ENCODE results near the gene CCNK. TPM values are rescaled to one million over a fixed set of nuclear protein-coding genes. Genes with fewer than 3 reads are reported as not detected.
A peak's percentile ranks its signal among the peaks of the same experiment; 100 is the strongest.

The CCNK gene
- total and polyA plus RNA-seq, 2 of the 13 experiments (the other 11 are each of a cell fraction or from before 2014, with no cell fraction given), result 4.9 to 9.7 TPM

DNA sequence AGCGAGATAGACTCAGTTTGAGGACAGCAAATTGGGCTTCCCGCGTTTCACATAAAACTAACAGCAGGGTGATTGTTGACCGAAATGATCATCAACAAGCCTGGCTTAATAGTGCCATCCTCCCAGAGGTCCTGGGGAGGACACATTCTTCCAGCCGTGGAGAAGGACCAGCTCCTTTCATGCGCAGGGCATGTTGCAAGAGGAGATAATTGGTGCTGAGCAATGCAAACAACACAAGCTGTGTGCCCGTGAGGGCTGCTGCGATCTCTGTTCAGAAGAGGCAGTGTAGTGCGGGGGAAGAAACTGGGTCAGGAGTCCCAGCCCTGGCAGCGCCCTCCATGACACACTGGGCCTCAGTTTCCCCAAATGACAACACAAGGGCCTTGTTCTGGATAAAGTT, 68.5 kb downstream of the CCNK start (continued):
- TF ChIP-seq IRX3 (CRISPR knock-in tag; IDR thresholded peaks at IDR 0.05; ENCODE audit: borderline replicate concordance, low read depth) (no peak), ATF7-NPFF (CRISPR knock-in tag; IDR thresholded peaks at IDR 0.05; ENCODE audit: low read depth) (no peak), ZNF562 (CRISPR knock-in tag; IDR thresholded peaks at IDR 0.05; ENCODE audit: borderline replicate concordance) (no peak), ZFAT (CRISPR knock-in tag; conservative IDR thresholded peaks at IDR 0.05) (no peak), SPEN (CRISPR knock-in tag; IDR thresholded peaks at IDR 0.05; ENCODE audit: low read depth) (0 out of 2 replicates have a peak, but pooled peaks have one; percentile 21), ZNF24 (IDR thresholded peaks at IDR 0.05) (no peak), FOXO1 (CRISPR knock-in tag; IDR thresholded peaks at IDR 0.05) (peak; percentile 65), MIER2 (CRISPR knock-in tag; IDR thresholded peaks at IDR 0.05) (no peak), XRCC5 (optimal IDR thresholded peaks at IDR 0.05; ENCODE audit: low read length) (peak; percentile 51), TCF7 (IDR thresholded peaks at IDR 0.05; ENCODE audit: low read depth) (0 out of 2 replicates have a peak, but pooled peaks have one; percentile 24), ZNF224 (CRISPR knock-in tag; IDR thresholded peaks at IDR 0.05) (no peak), RARG (CRISPR knock-in tag; IDR thresholded peaks at IDR 0.05; ENCODE audit: low read depth) (no peak), ZFP82 (CRISPR knock-in tag; IDR thresholded peaks at IDR 0.05; ENCODE audit: borderline replicate concordance) (no peak), HNRNPLL (IDR thresholded peaks at IDR 0.05; ENCODE audit: low read depth, low read length, poor library complexity, severe bottlenecking) (no peak), RORA (CRISPR knock-in tag; IDR thresholded peaks at IDR 0.05) (no peak), ZSCAN31 (CRISPR knock-in tag; IDR thresholded peaks at IDR 0.05; ENCODE audit: low read depth) (no peak), RXRA (CRISPR knock-in tag; IDR thresholded peaks at IDR 0.05) (peak; percentile 51; the same call in 1 of the 2 replicates), ZNF101 (CRISPR knock-in tag; IDR thresholded peaks at IDR 0.05; ENCODE audit: borderline replicate concordance, low read depth) (no peak), ZBTB7B (CRISPR knock-in tag; IDR thresholded peaks at IDR 0.05) (no peak), ASH2L (IDR thresholded peaks at IDR 0.05; ENCODE audit: insufficient read length, low read depth, low read length) (no peak), ISX (CRISPR knock-in tag; conservative IDR thresholded peaks at IDR 0.05) (no peak), KAT8 (CRISPR knock-in tag; IDR thresholded peaks at IDR 0.05) (no peak)
- TF ChIP-seq, protein P1, sequence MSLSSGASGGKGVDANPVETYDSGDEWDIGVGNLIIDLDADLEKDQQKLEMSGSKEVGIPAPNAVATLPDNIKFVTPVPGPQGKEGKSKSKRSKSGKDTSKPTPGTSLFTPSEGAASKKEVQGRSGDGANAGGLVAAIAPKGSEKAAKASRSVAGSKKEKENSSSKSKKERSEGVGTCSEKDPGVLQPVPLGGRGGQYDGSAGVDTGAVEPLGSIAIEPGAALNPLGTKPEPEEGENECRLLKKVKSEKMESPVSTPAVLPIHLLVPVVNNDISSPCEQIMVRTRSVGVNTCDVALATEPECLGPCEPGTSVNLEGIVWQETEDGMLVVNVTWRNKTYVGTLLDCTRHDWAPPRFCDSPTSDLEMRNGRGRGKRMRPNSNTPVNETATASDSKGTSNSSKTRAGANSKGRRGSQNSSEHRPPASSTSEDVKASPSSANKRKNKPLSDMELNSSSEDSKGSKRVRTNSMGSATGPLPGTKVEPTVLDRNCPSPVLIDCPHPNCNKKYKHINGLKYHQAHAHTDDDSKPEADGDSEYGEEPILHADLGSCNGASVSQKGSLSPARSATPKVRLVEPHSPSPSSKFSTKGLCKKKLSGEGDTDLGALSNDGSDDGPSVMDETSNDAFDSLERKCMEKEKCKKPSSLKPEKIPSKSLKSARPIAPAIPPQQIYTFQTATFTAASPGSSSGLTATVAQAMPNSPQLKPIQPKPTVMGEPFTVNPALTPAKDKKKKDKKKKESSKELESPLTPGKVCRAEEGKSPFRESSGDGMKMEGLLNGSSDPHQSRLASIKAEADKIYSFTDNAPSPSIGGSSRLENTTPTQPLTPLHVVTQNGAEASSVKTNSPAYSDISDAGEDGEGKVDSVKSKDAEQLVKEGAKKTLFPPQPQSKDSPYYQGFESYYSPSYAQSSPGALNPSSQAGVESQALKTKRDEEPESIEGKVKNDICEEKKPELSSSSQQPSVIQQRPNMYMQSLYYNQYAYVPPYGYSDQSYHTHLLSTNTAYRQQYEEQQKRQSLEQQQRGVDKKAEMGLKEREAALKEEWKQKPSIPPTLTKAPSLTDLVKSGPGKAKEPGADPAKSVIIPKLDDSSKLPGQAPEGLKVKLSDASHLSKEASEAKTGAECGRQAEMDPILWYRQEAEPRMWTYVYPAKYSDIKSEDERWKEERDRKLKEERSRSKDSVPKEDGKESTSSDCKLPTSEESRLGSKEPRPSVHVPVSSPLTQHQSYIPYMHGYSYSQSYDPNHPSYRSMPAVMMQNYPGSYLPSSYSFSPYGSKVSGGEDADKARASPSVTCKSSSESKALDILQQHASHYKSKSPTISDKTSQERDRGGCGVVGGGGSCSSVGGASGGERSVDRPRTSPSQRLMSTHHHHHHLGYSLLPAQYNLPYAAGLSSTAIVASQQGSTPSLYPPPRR (CRISPR knock-in tag; IDR thresholded peaks at IDR 0.05; ENCODE audit: borderline replicate concordance), result peak; percentile 37; the same call in 1 of the 2 replicates
- TF ChIP-seq, protein P2, sequence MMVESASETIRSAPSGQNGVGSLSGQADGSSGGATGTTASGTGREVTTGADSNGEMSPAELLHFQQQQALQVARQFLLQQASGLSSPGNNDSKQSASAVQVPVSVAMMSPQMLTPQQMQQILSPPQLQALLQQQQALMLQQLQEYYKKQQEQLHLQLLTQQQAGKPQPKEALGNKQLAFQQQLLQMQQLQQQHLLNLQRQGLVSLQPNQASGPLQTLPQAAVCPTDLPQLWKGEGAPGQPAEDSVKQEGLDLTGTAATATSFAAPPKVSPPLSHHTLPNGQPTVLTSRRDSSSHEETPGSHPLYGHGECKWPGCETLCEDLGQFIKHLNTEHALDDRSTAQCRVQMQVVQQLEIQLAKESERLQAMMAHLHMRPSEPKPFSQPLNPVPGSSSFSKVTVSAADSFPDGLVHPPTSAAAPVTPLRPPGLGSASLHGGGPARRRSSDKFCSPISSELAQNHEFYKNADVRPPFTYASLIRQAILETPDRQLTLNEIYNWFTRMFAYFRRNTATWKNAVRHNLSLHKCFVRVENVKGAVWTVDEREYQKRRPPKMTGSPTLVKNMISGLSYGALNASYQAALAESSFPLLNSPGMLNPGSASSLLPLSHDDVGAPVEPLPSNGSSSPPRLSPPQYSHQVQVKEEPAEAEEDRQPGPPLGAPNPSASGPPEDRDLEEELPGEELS (CRISPR knock-in tag; IDR thresholded peaks at IDR 0.05), result peak; percentile 24; the same call in 1 of the 2 replicates
- TF ChIP-seq, protein P3, sequence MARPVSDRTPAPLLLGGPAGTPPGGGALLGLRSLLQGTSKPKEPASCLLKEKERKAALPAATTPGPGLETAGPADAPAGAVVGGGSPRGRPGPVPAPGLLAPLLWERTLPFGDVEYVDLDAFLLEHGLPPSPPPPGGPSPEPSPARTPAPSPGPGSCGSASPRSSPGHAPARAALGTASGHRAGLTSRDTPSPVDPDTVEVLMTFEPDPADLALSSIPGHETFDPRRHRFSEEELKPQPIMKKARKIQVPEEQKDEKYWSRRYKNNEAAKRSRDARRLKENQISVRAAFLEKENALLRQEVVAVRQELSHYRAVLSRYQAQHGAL (CRISPR knock-in tag; IDR thresholded peaks at IDR 0.05; ENCODE audit: not compliant biosample characterization), result no peak

Data from HepG2 (cell line).